Measurements from ENCODE around the gene MDH1. TPM values are rescaled to one million over a fixed set of nuclear protein-coding genes. Genes with fewer than 3 reads are reported as not detected.
"Not testable (repeated sequence)": the region's sequence is repeated elsewhere in the genome, so short reads cannot be mapped to it uniquely, and the experiment has no call there.

MDH1 gene
- 100 to 1,000 TPM; 190 to 192 TPM for total RNA-seq

GRCh38 chr2:63588385-63589147, at the start of gene MDH1, which contains the start of gene WDPCP:
Gene MDH1 (plus strand): TSS chr2:63588963. CDS start chr2:63589044, 81 bp downstream.
Gene WDPCP (minus strand): TSS chr2:63588477. CDS start chr2:63588271, 206 bp downstream.
- DNase-seq = peak; percentile 95
- Mint-ChIP-seq H3K27me3 (no peaks in the 10 kb centered on the region), H3K4me3 (peak within 1 kb of the TSS; percentile 88), H3K9me3 (no peaks in the 10 kb centered on the region), H3K27ac (peak within 1 kb of the TSS; percentile 95), H3K36me3 (ENCODE audit: low read depth) (peaks cover 6% of the 10 kb centered on the region), H3K4me1 (peaks cover 35% of the 10 kb centered on the region)
- POLR2A ChIA-PET = interaction anchor here (0.8 to 5.3 kb wide), 26 partner anchors 10 to 1825 kb away, joined by 3 to 100 read pairs (median 4); partner anchors contain the start of genes ACTR2, AFTPH, SERTAD2 and UGP2
- CTCF ChIA-PET = interaction anchor here (0.6 to 2.4 kb wide), 4 partner anchors 8 to 273 kb away, joined by 3 to 8 read pairs (median 4); no protein-coding TSS in a partner anchor

- Mint-ChIP-seq H3K9me3 (peaks cover 5% of the 10 kb centered on the region), H3K36me3 (ENCODE audit: low read depth) (no peaks in the 10 kb centered on the region), H3K4me1 (no peaks in the 10 kb centered on the region), H3K4me3 (no peak overlapping the region), H3K27me3 (no peaks in the 10 kb centered on the region), H3K27ac (no peak overlapping the region)
- no peak for DNase-seq
- ChIA-PET CTCF (no interaction called here), POLR2A (no interaction called here)
These were observed 49.2 kb upstream of the MDH1 start for GRCh38 chr2:63539416-63540162.

- ChIA-PET CTCF (interaction anchor here (0.7 to 0.8 kb wide), 2 partner anchors 14 to 1087 kb away, joined by 3 read pairs; no protein-coding TSS in a partner anchor), POLR2A (no interaction called here)
- Mint-ChIP-seq H3K36me3 (ENCODE audit: low read depth) (no peaks in the 10 kb centered on the region), H3K4me3 (no peak overlapping the region), H3K27me3 (no peaks in the 10 kb centered on the region), H3K27ac (no peak overlapping the region), H3K9me3 (no peaks in the 10 kb centered on the region), H3K4me1 (no peaks in the 10 kb centered on the region)
- no peak for DNase-seq
These were observed 44.6 kb upstream of the MDH1 start for GRCh38 chr2:63544017-63544627.

- no peaks in the 10 kb centered on the region for H3K27me3 Mint-ChIP-seq
These were observed 43.7 kb upstream of the MDH1 start for GRCh38 chr2:63545023-63545422.

GRCh38 chr2:63553049-63553448, 35.7 kb upstream of the MDH1 start:
- H3K27ac Mint-ChIP-seq = no peak overlapping the region
- CTCF ChIA-PET = no interaction called here
- no peak for DNase-seq
- H3K27me3 Mint-ChIP-seq = no peaks in the 10 kb centered on the region
- peaks cover 14% of the 10 kb centered on the region for H3K9me3 Mint-ChIP-seq
- peaks cover 12% of the 10 kb centered on the region for H3K36me3 Mint-ChIP-seq (ENCODE audit: low read depth)
- no peak overlapping the region for H3K4me3 Mint-ChIP-seq
- peaks cover 6% of the 10 kb centered on the region for H3K4me1 Mint-ChIP-seq
- POLR2A ChIA-PET = no interaction called here

More at GRCh38 chr2:63545023-63545422, 43.7 kb upstream of the MDH1 start:
- Mint-ChIP-seq H3K4me1 (no peaks in the 10 kb centered on the region), H3K4me3 (no peak overlapping the region), H3K36me3 (ENCODE audit: low read depth) (no peaks in the 10 kb centered on the region), H3K27ac (no peak overlapping the region), H3K9me3 (no peaks in the 10 kb centered on the region)
- DNase-seq = no peak
- ChIA-PET CTCF (no interaction called here), POLR2A (no interaction called here)

- ChIA-PET POLR2A (no interaction called here), CTCF (no interaction called here)
These were observed 33.5 kb upstream of the MDH1 start for GRCh38 chr2:63555299-63555698.

GRCh38 chr2:63555931-63556330, 32.8 kb upstream of the MDH1 start:
- H3K4me3 Mint-ChIP-seq = no peak overlapping the region
- no peak overlapping the region for H3K27ac Mint-ChIP-seq
- H3K36me3 Mint-ChIP-seq (ENCODE audit: low read depth) = peaks cover 23% of the 10 kb centered on the region
- POLR2A ChIA-PET = no interaction called here
- peaks cover 23% of the 10 kb centered on the region for H3K9me3 Mint-ChIP-seq
- CTCF ChIA-PET = no interaction called here
- DNase-seq = no peak
- no peaks in the 10 kb centered on the region for H3K27me3 Mint-ChIP-seq
- peaks cover 2% of the 10 kb centered on the region for H3K4me1 Mint-ChIP-seq

More at GRCh38 chr2:63555299-63555698, 33.5 kb upstream of the MDH1 start:
- Mint-ChIP-seq H3K27me3 (no peaks in the 10 kb centered on the region), H3K4me3 (no peak overlapping the region), H3K36me3 (ENCODE audit: low read depth) (peaks cover 23% of the 10 kb centered on the region), H3K27ac (no peak overlapping the region), H3K9me3 (peaks cover 23% of the 10 kb centered on the region), H3K4me1 (peaks cover 3% of the 10 kb centered on the region)
- no peak for DNase-seq

GRCh38 chr2:63557819-63558218, 30.9 kb upstream of the MDH1 start:
- not testable (repeated sequence) for H3K4me1 Mint-ChIP-seq, H3K27me3 Mint-ChIP-seq, DNase-seq, H3K4me3 Mint-ChIP-seq, H3K27ac Mint-ChIP-seq
- H3K9me3 Mint-ChIP-seq = peaks cover 23% of the 10 kb centered on the region
- POLR2A ChIA-PET = interaction anchor here (1.7 kb wide), 2 partner anchors 10 to 31 kb away, joined by 3 to 4 read pairs; partner anchors contain the start of gene MDH1
- H3K36me3 Mint-ChIP-seq (ENCODE audit: low read depth) = peaks cover 23% of the 10 kb centered on the region
- CTCF ChIA-PET = interaction anchor here (1.6 kb wide), 1 partner anchor 14 kb away, joined by 3 read pairs; no protein-coding TSS in a partner anchor

GRCh38 chr2:63558922-63559321, 29.8 kb upstream of the MDH1 start:
- Mint-ChIP-seq H3K36me3 (ENCODE audit: low read depth) (peaks cover 23% of the 10 kb centered on the region), H3K9me3 (peaks cover 23% of the 10 kb centered on the region)
- not testable (repeated sequence) for H3K27me3 Mint-ChIP-seq, H3K4me3 Mint-ChIP-seq, DNase-seq, H3K27ac Mint-ChIP-seq, H3K4me1 Mint-ChIP-seq
- POLR2A ChIA-PET = interaction anchor here (1.7 kb wide), 1 partner anchor 8 kb away, joined by 3 read pairs; no protein-coding TSS in a partner anchor
- CTCF ChIA-PET = interaction anchor here (1.6 kb wide), 1 partner anchor 15 kb away, joined by 3 read pairs; no protein-coding TSS in a partner anchor

- H3K27me3 Mint-ChIP-seq = no peaks in the 10 kb centered on the region
- H3K36me3 Mint-ChIP-seq (ENCODE audit: low read depth) = peaks cover 13% of the 10 kb centered on the region
- DNase-seq = no peak
- ChIA-PET POLR2A (no interaction called here), CTCF (no interaction called here)
- H3K4me3 Mint-ChIP-seq = no peak overlapping the region
- H3K9me3 Mint-ChIP-seq = peaks cover 21% of the 10 kb centered on the region
- no peak overlapping the region for H3K27ac Mint-ChIP-seq
- peaks cover 2% of the 10 kb centered on the region for H3K4me1 Mint-ChIP-seq
These were observed 26.0 kb upstream of the MDH1 start for GRCh38 chr2:63562751-63563150.

- no peak overlapping the region for H3K27ac Mint-ChIP-seq
- H3K9me3 Mint-ChIP-seq = peaks cover 25% of the 10 kb centered on the region
- no peak overlapping the region for H3K4me3 Mint-ChIP-seq
- no peaks in the 10 kb centered on the region for H3K4me1 Mint-ChIP-seq
- no peaks in the 10 kb centered on the region for H3K36me3 Mint-ChIP-seq (ENCODE audit: low read depth)
- CTCF ChIA-PET = no interaction called here
- DNase-seq = no peak
- POLR2A ChIA-PET = no interaction called here
- H3K27me3 Mint-ChIP-seq = no peaks in the 10 kb centered on the region
These were observed 19.0 kb upstream of the MDH1 start for GRCh38 chr2:63569740-63570139.

- Mint-ChIP-seq H3K4me3 (no peak overlapping the region), H3K27ac (no peak overlapping the region), H3K36me3 (ENCODE audit: low read depth) (no peaks in the 10 kb centered on the region), H3K27me3 (no peaks in the 10 kb centered on the region), H3K4me1 (no peaks in the 10 kb centered on the region), H3K9me3 (peaks cover 22% of the 10 kb centered on the region)
- no peak for DNase-seq
- POLR2A ChIA-PET = no interaction called here
- CTCF ChIA-PET = no interaction called here
These were observed 17.5 kb upstream of the MDH1 start for GRCh38 chr2:63571291-63571690.

GRCh38 chr2:63572001-63572400, 16.8 kb upstream of the MDH1 start:
- no peaks in the 10 kb centered on the region for H3K36me3 Mint-ChIP-seq (ENCODE audit: low read depth)
- no peaks in the 10 kb centered on the region for H3K4me1 Mint-ChIP-seq
- peaks cover 22% of the 10 kb centered on the region for H3K9me3 Mint-ChIP-seq
- ChIA-PET POLR2A (no interaction called here), CTCF (no interaction called here)
- H3K4me3 Mint-ChIP-seq = no peak overlapping the region
- H3K27ac Mint-ChIP-seq = no peak overlapping the region
- DNase-seq = no peak
- no peaks in the 10 kb centered on the region for H3K27me3 Mint-ChIP-seq

Data from activated CD4-positive, alpha-beta memory T cell treated with anti-CD3 and anti-CD28 coated beads, Interleukin-2, amount 10 ng/mL, durations not matched to agents 7 days and 5 days (primary cell).